Lower leg skin (tissue), 4 donors: ENCODE data around the gene UBASH3B. TPM values are rescaled to one million over a fixed set of nuclear protein-coding genes. Genes with fewer than 3 reads are reported as not detected.

Experiments used
- DNase-seq, 2 donors: peaks; one replicate each; pipeline ENCODE4 v3.0.0-alpha.2; 2019; ENCODE audit warnings: low spot score in 2 of 2
- H3K4me3 ChIP-seq: fragments of 200-600 bp; sonication (generic); 2 replicates; pipeline ENCODE4 v1.5.1; 2017; ENCODE audit warnings: mild to moderate bottlenecking, low read depth; ENCODE audit not compliant: poor library complexity, severe bottlenecking
- POLR2A ChIP-seq, 2 donors: fragments of 450-650 bp; IDR thresholded peaks; one replicate each; pipeline ENCODE4 v1.6.1; 2016 to 2017; ENCODE audit warnings: antibody characterized with exemption in 2 of 2, mild to moderate bottlenecking in 1 of 2, moderate library complexity in 1 of 2
- WGBS, 2 donors: methylation state at CpG; one replicate each; pipeline ENCODE4 v1.1.5; 2018; 5-methylcytosine and 5-hydroxymethylcytosine counted together
- intact Hi-C: fragments of 100-400 bp; cut with DNase I; formaldehyde crosslinking; loops from one replicate; pipeline ENCODE4 v1.15.0; 2023; ENCODE audit warnings: low total_unique reads
- total RNA-seq, 4 donors: library from RNA; depleted of rRNA; stranded (reverse); fragments of >200 nt; gene quantifications; one replicate each; pipeline ENCODE4 v1.1.0, GENCODE V29; 2016
- TF ChIP-seq, protein P1 (sequence below), 3 donors: fragments of 450-650 bp; IDR thresholded peaks; one replicate each; pipeline ENCODE4 v1.5.1; 2016; ENCODE audit warnings: antibody characterized with exemption in 3 of 3, mild to moderate bottlenecking in 3 of 3, moderate library complexity in 2 of 3

The UBASH3B gene
- total RNA-seq, 4 donors from 2014 or later, result 14.2 to 58.4 (median 35.6) TPM

DNA sequence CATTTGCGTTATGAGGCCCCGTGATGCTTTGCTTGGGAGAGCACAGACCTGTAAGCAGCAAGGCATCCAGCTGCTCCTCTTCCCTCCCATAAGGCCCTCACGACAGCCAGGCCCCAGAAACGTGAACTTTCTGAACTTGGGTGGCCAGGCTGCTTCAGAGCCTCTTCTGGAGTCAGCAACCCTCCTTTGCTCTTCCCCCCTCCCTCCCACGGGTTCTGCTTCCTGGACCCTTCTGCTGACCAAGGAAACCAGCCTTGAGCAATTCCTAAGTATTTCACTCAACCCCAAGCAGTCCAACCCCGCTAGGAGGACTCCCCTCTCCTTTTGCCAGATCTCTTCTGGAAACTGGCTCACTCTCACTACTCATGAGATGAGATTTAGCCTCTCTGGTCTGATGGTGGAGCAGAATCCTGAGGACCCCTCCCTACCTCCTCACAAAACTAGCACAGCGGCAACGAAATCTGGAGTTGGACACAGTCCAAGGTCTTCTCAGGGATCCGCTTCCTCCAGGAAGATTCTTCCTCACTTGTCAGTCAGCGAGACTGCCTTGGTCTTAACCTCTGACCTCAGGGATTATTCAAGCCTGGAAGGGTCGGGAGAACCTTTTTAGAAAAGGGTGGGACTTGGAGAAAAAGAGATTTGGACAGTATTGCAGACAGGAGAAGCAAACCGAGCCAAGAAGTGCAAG is 86.2 kb downstream of the UBASH3B start:
- no peak overlapping the region for H3K4me3 ChIP-seq
- peak in 1 of 2 donors; percentile 36 for DNase-seq
- WGBS, 2 donors, result 62 to 66% methylated on average over 12 of the region's 12 CpGs
- intact Hi-C loops, result no loop called here
- TF ChIP-seq POLR2A (IDR thresholded peaks at IDR 0.05), result no peak
- TF ChIP-seq, protein P1, sequence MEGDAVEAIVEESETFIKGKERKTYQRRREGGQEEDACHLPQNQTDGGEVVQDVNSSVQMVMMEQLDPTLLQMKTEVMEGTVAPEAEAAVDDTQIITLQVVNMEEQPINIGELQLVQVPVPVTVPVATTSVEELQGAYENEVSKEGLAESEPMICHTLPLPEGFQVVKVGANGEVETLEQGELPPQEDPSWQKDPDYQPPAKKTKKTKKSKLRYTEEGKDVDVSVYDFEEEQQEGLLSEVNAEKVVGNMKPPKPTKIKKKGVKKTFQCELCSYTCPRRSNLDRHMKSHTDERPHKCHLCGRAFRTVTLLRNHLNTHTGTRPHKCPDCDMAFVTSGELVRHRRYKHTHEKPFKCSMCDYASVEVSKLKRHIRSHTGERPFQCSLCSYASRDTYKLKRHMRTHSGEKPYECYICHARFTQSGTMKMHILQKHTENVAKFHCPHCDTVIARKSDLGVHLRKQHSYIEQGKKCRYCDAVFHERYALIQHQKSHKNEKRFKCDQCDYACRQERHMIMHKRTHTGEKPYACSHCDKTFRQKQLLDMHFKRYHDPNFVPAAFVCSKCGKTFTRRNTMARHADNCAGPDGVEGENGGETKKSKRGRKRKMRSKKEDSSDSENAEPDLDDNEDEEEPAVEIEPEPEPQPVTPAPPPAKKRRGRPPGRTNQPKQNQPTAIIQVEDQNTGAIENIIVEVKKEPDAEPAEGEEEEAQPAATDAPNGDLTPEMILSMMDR (IDR thresholded peaks at IDR 0.05), result no peak

DNA sequence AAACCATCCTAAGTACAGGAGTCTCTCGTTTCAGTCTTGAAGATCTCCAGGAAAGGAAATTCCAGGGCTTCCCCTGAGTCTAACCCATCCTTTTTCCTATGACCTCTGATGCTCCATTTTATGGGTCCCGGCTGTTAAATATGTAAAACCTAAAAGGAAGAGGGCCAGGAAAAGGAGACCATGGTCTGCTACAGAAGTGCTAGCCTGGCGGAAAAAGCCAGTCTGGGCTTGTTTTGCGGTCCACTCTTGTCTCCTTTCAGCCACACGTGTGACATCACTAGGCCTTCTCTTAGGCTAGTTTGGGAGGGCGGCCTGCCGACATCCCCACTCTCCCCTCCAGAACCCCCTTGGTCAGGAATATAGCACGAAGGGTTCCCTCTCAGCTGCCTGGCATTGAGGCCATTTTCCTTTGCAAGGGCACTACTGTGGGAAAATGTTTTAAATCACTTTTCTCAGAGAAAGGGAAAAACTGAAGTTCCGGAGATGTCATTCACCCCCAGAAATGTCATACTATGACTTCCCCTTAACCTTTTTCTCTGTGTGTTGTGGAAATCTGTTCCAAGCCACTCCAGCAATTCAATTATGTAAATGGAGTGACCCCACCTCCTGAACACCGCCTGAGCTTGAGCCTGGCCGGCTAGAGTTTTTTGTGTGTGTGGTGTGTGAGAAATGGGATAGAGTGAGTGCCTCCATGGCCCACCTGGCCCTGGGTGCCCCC is 86.9 kb downstream of the UBASH3B start:
- intact Hi-C loops, result no loop called here
- WGBS, 2 donors, result 69 to 78% methylated on average over 11 of the region's 11 CpGs
- TF ChIP-seq, protein P1 (IDR thresholded peaks at IDR 0.05), result no peak
- DNase-seq, result no peak
- no peak overlapping the region for H3K4me3 ChIP-seq

- intact Hi-C loops, result no loop called here
- no peak overlapping the region for H3K4me3 ChIP-seq
- DNase-seq, result no peak
- WGBS, 2 donors, result 96 to 97% methylated on average over 6 of the region's 6 CpGs
- TF ChIP-seq, protein P1 (IDR thresholded peaks at IDR 0.05), result no peak
- no peak for TF ChIP-seq POLR2A (IDR thresholded peaks at IDR 0.05)
Observed at GRCh38 chr11:122743097-122743741, 87.7 kb downstream of the UBASH3B start.

DNA sequence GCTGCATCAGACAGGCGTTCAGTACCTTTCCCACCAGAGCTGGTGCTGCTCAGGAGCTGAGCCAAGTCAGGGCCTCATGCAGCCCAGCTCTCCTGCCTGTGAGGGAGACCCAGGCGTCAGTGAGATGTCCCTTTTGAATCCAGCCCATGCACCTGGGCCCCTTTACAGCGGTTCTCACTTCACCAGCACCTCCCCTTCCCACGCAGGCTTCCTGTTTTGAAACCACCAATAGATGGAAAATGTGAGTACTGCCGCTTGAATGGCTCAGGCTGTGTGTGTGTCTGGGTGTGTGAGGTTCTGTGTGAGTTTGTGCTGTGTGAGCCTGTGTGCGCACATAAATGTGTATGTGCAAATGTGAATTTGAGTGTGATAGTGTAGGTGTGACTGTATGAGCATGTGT is 88.4 kb downstream of the UBASH3B start:
- no peak for TF ChIP-seq POLR2A (IDR thresholded peaks at IDR 0.05)
- TF ChIP-seq, protein P1 (IDR thresholded peaks at IDR 0.05), result no peak
- DNase-seq, result peak; percentile 29 to 88
- WGBS, 2 donors, result 69 to 77% methylated on average over 6 of the region's 6 CpGs
- no peak overlapping the region for H3K4me3 ChIP-seq
- intact Hi-C loops, result no loop called here

DNA sequence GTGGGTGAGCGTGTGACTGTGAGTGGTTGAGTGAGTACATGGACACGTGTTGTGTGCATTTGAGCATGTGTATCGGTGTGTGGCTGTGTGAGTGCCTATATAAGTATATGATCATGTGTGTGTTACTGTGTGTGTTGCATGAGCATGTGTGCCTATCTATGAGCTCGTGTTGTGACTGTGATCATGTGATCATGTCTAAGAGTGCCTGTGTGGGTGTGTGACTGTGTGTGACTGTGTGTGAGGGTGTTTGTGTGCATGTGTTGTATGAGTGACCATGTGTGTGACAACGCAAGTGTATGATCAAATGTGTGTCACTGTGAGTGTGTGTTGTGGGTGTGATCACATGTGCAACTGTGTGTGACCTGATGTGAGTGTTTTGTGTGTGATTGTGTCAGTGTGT is 88.8 kb downstream of the UBASH3B start:
- WGBS, 2 donors, result 79 to 86% methylated on average over 5 of the region's 5 CpGs
- intact Hi-C loops, result no loop called here
- no peak overlapping the region for H3K4me3 ChIP-seq
- TF ChIP-seq, protein P1 (IDR thresholded peaks at IDR 0.05), result no peak
- no peak for DNase-seq
